SK-N-SH (cell line): ENCODE results near the gene AIPL1. TPM values are rescaled to one million over a fixed set of nuclear protein-coding genes. Genes with fewer than 3 reads are reported as not detected.
A peak's percentile ranks its signal among the peaks of the same experiment; 100 is the strongest.

ENCODE experiments used
- CTCF ChIA-PET: fragments of 300-600, 350-600 bp; formaldehyde crosslinking; extraction: SDS; loops from one replicate; lab custom pipeline; 2021; lab: Yijun Ruan, JAX
- POLR2A ChIA-PET: fragments of 350-600 bp; sonication (Branson Sonifier 250); formaldehyde crosslinking; extraction: SDS; loops from one replicate; lab custom pipeline; 2020; ENCODE audit warnings: antibody characterized with exemption, inconsistent platforms; lab: Yijun Ruan, JAX
- DNase-seq: peaks from one replicate; pipeline ENCODE4 v3.0.0; 2012
- H2AFZ ChIP-seq: fragments of 200-600 bp; sonication (generic); 2 replicates; pipeline ENCODE4 v1.8.1; 2016; ENCODE audit warnings: antibody characterized with exemption, mild to moderate bottlenecking, low read depth
- H3F3A ChIP-seq: fragments of 200-600 bp; sonication (generic); replicated peaks from 2 replicates; pipeline ENCODE3; 2016; ENCODE audit warnings: antibody characterized with exemption, mild to moderate bottlenecking; ENCODE audit not compliant: insufficient read depth
- H3K27ac ChIP-seq, 2 experiments: fragments of 200-500 bp in 1 of 2; fragments of 200-600 bp in 1 of 2; sonication (Bioruptor generic) in 1 of 2; sonication (generic), shearing (Covaris generic) in 1 of 2; 2 replicates each; pipeline versions ENCODE4 v1.5.1 to v1.6.1; 2014 to 2016; ENCODE audit warnings: low read depth in 2 of 2, inconsistent platforms in 1 of 2, low read length in 1 of 2, mild to moderate bottlenecking in 1 of 2, mixed read lengths in 1 of 2
- H3K27me3 ChIP-seq: fragments of 200-600 bp; sonication (generic), shearing (Covaris generic); 2 replicates; pipeline ENCODE4 v1.6.1; 2016; ENCODE audit warnings: mixed run types; ENCODE audit not compliant: insufficient read depth
- H3K36me3 ChIP-seq, 2 experiments: fragments of 200-500 bp in 1 of 2; fragments of 200-600 bp in 1 of 2; sonication (Bioruptor generic) in 1 of 2; sonication (generic) in 1 of 2; replicated peaks in 1 of 2; 2 replicates each; pipeline versions ENCODE3 to v1.5.1; 2014 to 2016; ENCODE audit warnings: low read length in 1 of 2, mild to moderate bottlenecking in 1 of 2; ENCODE audit not compliant: insufficient read depth in 2 of 2, control insufficient read depth in 1 of 2
- H3K4me1 ChIP-seq, 2 experiments: fragments of 200-500 bp in 1 of 2; fragments of 200-600 bp in 1 of 2; sonication (Bioruptor generic) in 1 of 2; sonication (generic), shearing (Covaris generic) in 1 of 2; 2 replicates each; pipeline versions ENCODE4 v1.5.1 to v1.6.1; 2014 to 2016; ENCODE audit warnings: low read depth in 1 of 2, low read length in 1 of 2, mixed run types in 1 of 2; ENCODE audit not compliant: insufficient read depth in 2 of 2, control insufficient read depth in 1 of 2
- H3K4me2 ChIP-seq: fragments of 200-600 bp; sonication (generic), shearing (Covaris generic); 2 replicates; pipeline ENCODE4 v1.6.1; 2017; ENCODE audit warnings: mixed run types
- H3K4me3 ChIP-seq, 2 experiments: fragments of 200-500 bp in 1 of 2; fragments of 200-600 bp in 1 of 2; sonication (Bioruptor generic) in 1 of 2; sonication (generic), shearing (Covaris generic) in 1 of 2; 2 replicates each; pipeline versions ENCODE4 v1.5.1 to v1.8.1; 2014 to 2016; ENCODE audit warnings: low read depth in 2 of 2, inconsistent platforms in 1 of 2, low read length in 1 of 2, mild to moderate bottlenecking in 1 of 2, mixed read lengths in 1 of 2, moderate library complexity in 1 of 2
- H3K79me2 ChIP-seq: fragments of 200-600 bp; sonication (generic); 2 replicates; pipeline ENCODE4 v1.8.1; 2017; ENCODE audit warnings: mild to moderate bottlenecking; ENCODE audit not compliant: insufficient read depth
- H3K9ac ChIP-seq: fragments of 200-600 bp; sonication (generic); 2 replicates; pipeline ENCODE4 v1.6.1; 2017; ENCODE audit warnings: mixed run types
- H3K9me2 ChIP-seq: fragments of 200-600 bp; sonication (generic); 2 replicates; pipeline ENCODE4 v1.6.1; 2017; ENCODE audit warnings: mixed run types
- H3K9me3 ChIP-seq: fragments of 200-600 bp; sonication (generic); 2 replicates; pipeline ENCODE4 v1.6.1; 2017; ENCODE audit warnings: mixed run types, mild to moderate bottlenecking, moderate library complexity
- H4K20me1 ChIP-seq: fragments of 200-600 bp; sonication (generic); 2 replicates; pipeline ENCODE4 v1.6.1; 2017; ENCODE audit warnings: mild to moderate bottlenecking, mixed run types; ENCODE audit not compliant: insufficient read depth
- CTCF ChIP-seq: fragments of 200-600 bp; sonication (generic); IDR thresholded peaks from 2 replicates; pipeline ENCODE4 v1.6.1; 2017; ENCODE audit warnings: antibody characterized with exemption, mild to moderate bottlenecking, moderate library complexity
- ELF1 ChIP-seq: IDR thresholded peaks from 2 replicates; pipeline ENCODE4 v1.4.0; 2012
- EZH2phosphoT487 ChIP-seq: fragments of 200-600 bp; sonication (generic); IDR thresholded peaks from 2 replicates; pipeline ENCODE4 v1.6.1; 2017; ENCODE audit warnings: low read depth, mixed run types, mild to moderate bottlenecking, antibody characterized with exemption, moderate library complexity, borderline replicate concordance
- FOXJ3 ChIP-seq: sonication (generic); formaldehyde crosslinking; IDR thresholded peaks from 2 replicates; pipeline ENCODE4 v1.5.1; 2020; ENCODE audit warnings: mild to moderate bottlenecking, missing genetic modification reagents
- GATA2 ChIP-seq: sonication (generic); formaldehyde crosslinking; IDR thresholded peaks from 2 replicates; pipeline ENCODE4 v1.5.0; 2020; ENCODE audit warnings: mild to moderate bottlenecking, missing genetic modification reagents
- MEF2A ChIP-seq: IDR thresholded peaks from 2 replicates; pipeline ENCODE4 v1.4.0; 2012; ENCODE audit warnings: low read depth, borderline replicate concordance
- MXI1 ChIP-seq: IDR thresholded peaks from 2 replicates; pipeline ENCODE4 v1.6.1; 2012; ENCODE audit warnings: mild to moderate bottlenecking, low read depth, low read length, improper control_type of control experiment
- NFIC ChIP-seq: IDR thresholded peaks from 2 replicates; pipeline ENCODE4 v1.4.0; 2012; ENCODE audit warnings: borderline replicate concordance
- RFX5 ChIP-seq: IDR thresholded peaks from 2 replicates; pipeline ENCODE4 v1.6.1; 2012; ENCODE audit warnings: mild to moderate bottlenecking, improper control_type of control experiment, low read length
- SIN3A ChIP-seq: IDR thresholded peaks from 2 replicates; pipeline ENCODE4 v1.6.1; 2012; ENCODE audit warnings: low read depth, mild to moderate bottlenecking, low read length, moderate library complexity, borderline replicate concordance
- SMC3 ChIP-seq: IDR thresholded peaks from 2 replicates; pipeline ENCODE4 v1.6.1; 2012; ENCODE audit warnings: low read depth, low read length, improper control_type of control experiment
- TEAD4 ChIP-seq: IDR thresholded peaks from 2 replicates; pipeline ENCODE4 v1.4.0; 2012; ENCODE audit warnings: mild to moderate bottlenecking, borderline replicate concordance; ENCODE audit not compliant: insufficient read depth
- USF1 ChIP-seq: IDR thresholded peaks from 2 replicates; pipeline ENCODE4 v1.4.0; 2012; ENCODE audit warnings: low read depth, borderline replicate concordance
- ZBTB33 ChIP-seq: IDR thresholded peaks from 2 replicates; pipeline ENCODE4 v1.4.0; 2012; ENCODE audit warnings: low read depth, borderline replicate concordance
- WGBS: methylation state at CpG from one replicate; pipeline ENCODE4 v1.1.6; 2017; ENCODE audit warnings: low lambda C conversion rate; 5-methylcytosine and 5-hydroxymethylcytosine counted together
- polyA plus RNA-seq, 3 experiments: library from polyadenylated mRNA; depleted of rRNA; stranded (reverse); fragments of >200 nt; gene quantifications; 2 replicates each; pipeline ENCODE4 v1.2.3, GENCODE V29; 2012

The AIPL1 gene
- polyA plus RNA-seq, 1 of the 3 experiments (the other 2 are of a cell fraction), result not detected

- Histone ChIP-seq H3K9me3 (peaks cover 5% of the 10 kb centered on the region; the same call in 1 of the 2 replicates), H3K9ac (no peak overlapping the region), H2AFZ (no peak overlapping the region), H3K4me3 (no peak overlapping the region), H3K79me2 (no peaks in the 10 kb centered on the region), H3K27me3 (no peaks in the 10 kb centered on the region), H3K9me2 (no peaks in the 10 kb centered on the region), H3K4me2 (no peak overlapping the region), H3F3A (no peaks in the 10 kb centered on the region), H4K20me1 (no peaks in the 10 kb centered on the region), H3K36me3 (no peaks in the 10 kb centered on the region), H3K27ac (no peak overlapping the region), H3K4me1 (no peaks in the 10 kb centered on the region)
- DNase-seq, result no peak
- POLR2A ChIA-PET, result no interaction called here
- CTCF ChIA-PET, result interaction anchor here (1.4 kb wide), 1 partner anchor 9 kb away, joined by 3 read pairs; no protein-coding TSS in a partner anchor
- TF ChIP-seq NFIC, result no peak
- TF ChIP-seq RFX5, result no peak
- no peak for TF ChIP-seq SIN3A
- TF ChIP-seq GATA2 (CRISPR knock-in tag), result no peak
- no peak for TF ChIP-seq USF1
- peak; percentile 50 for TF ChIP-seq CTCF
- TF ChIP-seq EZH2phosphoT487, result no peak
Measured at GRCh38 chr17:6430769-6431168, 4.2 kb downstream of the AIPL1 start.

- no peak overlapping the region for H3K4me3 ChIP-seq
- H3K9me2 ChIP-seq, result no peaks in the 10 kb centered on the region
- ChIA-PET CTCF (interaction anchor here (1.2 kb wide), 1 partner anchor 842 kb away, joined by 5 read pairs; no protein-coding TSS in a partner anchor), POLR2A (no interaction called here)
- WGBS, result 41% methylated on average over 4 of the region's 7 CpGs
- H3K9me3 ChIP-seq, result peaks cover 5% of the 10 kb centered on the region; the same call in 1 of the 2 replicates
- H4K20me1 ChIP-seq, result no peaks in the 10 kb centered on the region
- no peaks in the 10 kb centered on the region for H3K27me3 ChIP-seq
- H3F3A ChIP-seq, result no peaks in the 10 kb centered on the region
- H3K4me2 ChIP-seq, result no peak overlapping the region
- H3K79me2 ChIP-seq, result no peaks in the 10 kb centered on the region
- H3K36me3 ChIP-seq, result no peaks in the 10 kb centered on the region
- no peak overlapping the region for H3K27ac ChIP-seq
- no peak overlapping the region for H2AFZ ChIP-seq
- H3K4me1 ChIP-seq, result no peaks in the 10 kb centered on the region
- no peak for DNase-seq
- no peak overlapping the region for H3K9ac ChIP-seq
- TF ChIP-seq ELF1 (no peak), TEAD4 (no peak), MXI1 (no peak), ZBTB33 (no peak), FOXJ3 (CRISPR knock-in tag) (no peak), SIN3A (no peak), SMC3 (no peak), MEF2A (no peak), GATA2 (CRISPR knock-in tag) (no peak)
Measured at GRCh38 chr17:6429266-6429665, 5.7 kb downstream of the AIPL1 start.
